SHP77 treated with DMSO at 0.1 percent for 48 hours (cell line): ENCODE measurements around the gene FEN1.
A peak's percentile ranks its signal among the peaks of the same experiment; 100 is the strongest.

Experiments
- DNase-seq: peaks from one replicate; lab custom pipeline; 2025; lab: John Stamatoyannopoulos, UW

FEN1 gene

GRCh38 chr11:61792310-61793082, at the start of gene FEN1, which contains the start of gene TMEM258:
Gene FEN1 (plus strand): TSS chr11:61792911. CDS start chr11:61795362, 2,451 bp downstream.
Gene TMEM258 (minus strand): TSS chr11:61792599. CDS start chr11:61792558, 41 bp downstream.
- peak; percentile 95 for DNase-seq

- no peak for DNase-seq
These were observed 49.1 kb upstream of the FEN1 start for GRCh38 chr11:61743486-61744095.

- DNase-seq = no peak
These were observed 48.5 kb upstream of the FEN1 start for GRCh38 chr11:61744181-61744580.

GRCh38 chr11:61744609-61745156, 48.0 kb upstream of the FEN1 start:
- no peak for DNase-seq

- DNase-seq = no peak
These were observed 46.8 kb upstream of the FEN1 start for GRCh38 chr11:61745781-61746441.

- DNase-seq = no peak
These were observed 46.1 kb upstream of the FEN1 start for GRCh38 chr11:61746442-61747191.

GRCh38 chr11:61747192-61747966, 45.3 kb upstream of the FEN1 start:
- peak; percentile 26 for DNase-seq

- DNase-seq = no peak
These were observed 44.8 kb upstream of the FEN1 start for GRCh38 chr11:61747967-61748285.

GRCh38 chr11:61749591-61750217, 43.0 kb upstream of the FEN1 start:
- no peak for DNase-seq

GRCh38 chr11:61750631-61751273, 42.0 kb upstream of the FEN1 start:
- no peak for DNase-seq

GRCh38 chr11:61751384-61751783, 41.3 kb upstream of the FEN1 start:
- no peak for DNase-seq

- no peak for DNase-seq
These were observed 40.4 kb upstream of the FEN1 start, which contains the start of gene MYRF for GRCh38 chr11:61752117-61752924. Gene MYRF (plus strand): TSS chr11:61752636. CDS start chr11:61752745, 109 bp downstream.

GRCh38 chr11:61752925-61753521, 39.7 kb upstream of the FEN1 start:
- DNase-seq = no peak

- no peak for DNase-seq
These were observed 39.0 kb upstream of the FEN1 start for GRCh38 chr11:61753672-61754071.

- no peak for DNase-seq
These were observed 37.9 kb upstream of the FEN1 start for GRCh38 chr11:61754534-61755482.

- no peak for DNase-seq
These were observed 36.6 kb upstream of the FEN1 start for GRCh38 chr11:61756147-61756451.

GRCh38 chr11:61756452-61757212, 36.1 kb upstream of the FEN1 start:
- no peak for DNase-seq
